Measurements from ENCODE around the gene PTPA. TPM values are rescaled to one million over a fixed set of nuclear protein-coding genes. Genes with fewer than 3 reads are reported as not detected.

PTPA gene
- polyA plus RNA-seq, 1 experiment, result 140 TPM

- DNase-seq (ENCODE audit: low read depth, low spot score), result no peak
- H3K9me3 ChIP-seq (ENCODE audit: control insufficient read depth, insufficient read depth, low read length), result no peaks in the 10 kb centered on the region; the same call in 1 of the 2 replicates
- H3K4me3 ChIP-seq (ENCODE audit: low read depth, low read length), result no peak overlapping the region
- no peak overlapping the region for H3K27ac ChIP-seq (ENCODE audit: low read depth, low read length)
- no peak for TF ChIP-seq CTCF (IDR thresholded peaks at IDR 0.05; ENCODE audit: low read depth, low read length)
- ChIA-PET POLR2A (no interaction called here), CTCF (interaction anchor here (0.8 kb wide), 1 partner anchor 15 kb away, joined by 3 read pairs; no protein-coding TSS in a partner anchor)
- H3K27me3 ChIP-seq (ENCODE audit: control insufficient read depth, insufficient read depth, low read length), result no peaks in the 10 kb centered on the region
Observed at GRCh38 chr9:129097671-129098306, 13.4 kb upstream of the PTPA start.

GRCh38 chr9:129098328-129098727, 12.9 kb upstream of the PTPA start:
- Histone ChIP-seq H3K27me3 (ENCODE audit: control insufficient read depth, insufficient read depth, low read length) (no peaks in the 10 kb centered on the region), H3K27ac (ENCODE audit: low read depth, low read length) (no peak overlapping the region), H3K4me3 (ENCODE audit: low read depth, low read length) (no peak overlapping the region), H3K9me3 (ENCODE audit: control insufficient read depth, insufficient read depth, low read length) (no peaks in the 10 kb centered on the region; the same call in 1 of the 2 replicates)
- ChIA-PET CTCF (no interaction called here), POLR2A (no interaction called here)
- no peak for TF ChIP-seq CTCF (IDR thresholded peaks at IDR 0.05; ENCODE audit: low read depth, low read length)
- no peak for DNase-seq (ENCODE audit: low read depth, low spot score)

GRCh38 chr9:129100383-129101169, 10.6 kb upstream of the PTPA start:
- TF ChIP-seq CTCF (IDR thresholded peaks at IDR 0.05; ENCODE audit: low read depth, low read length), result no peak
- H3K27ac ChIP-seq (ENCODE audit: low read depth, low read length), result no peak overlapping the region
- POLR2A ChIA-PET, result no interaction called here
- DNase-seq (ENCODE audit: low read depth, low spot score), result no peak
- CTCF ChIA-PET, result no interaction called here
- no peak overlapping the region for H3K4me3 ChIP-seq (ENCODE audit: low read depth, low read length)
- H3K27me3 ChIP-seq (ENCODE audit: control insufficient read depth, insufficient read depth, low read length), result no peaks in the 10 kb centered on the region
- H3K9me3 ChIP-seq (ENCODE audit: control insufficient read depth, insufficient read depth, low read length), result no peaks in the 10 kb centered on the region

- no peaks in the 10 kb centered on the region for H3K9me3 ChIP-seq (ENCODE audit: control insufficient read depth, insufficient read depth, low read length)
- no peak for TF ChIP-seq CTCF (IDR thresholded peaks at IDR 0.05; ENCODE audit: low read depth, low read length)
- POLR2A ChIA-PET, result no interaction called here
- H3K27me3 ChIP-seq (ENCODE audit: control insufficient read depth, insufficient read depth, low read length), result no peaks in the 10 kb centered on the region
- H3K27ac ChIP-seq (ENCODE audit: low read depth, low read length), result no peak overlapping the region
- H3K4me3 ChIP-seq (ENCODE audit: low read depth, low read length), result no peak overlapping the region
- no peak for DNase-seq (ENCODE audit: low read depth, low spot score)
- CTCF ChIA-PET, result no interaction called here
Observed at GRCh38 chr9:129101279-129101678, 9.9 kb upstream of the PTPA start.

GRCh38 chr9:129102095-129102525, 9.1 kb upstream of the PTPA start:
- TF ChIP-seq CTCF (IDR thresholded peaks at IDR 0.05; ENCODE audit: low read depth, low read length), result no peak
- DNase-seq (ENCODE audit: low read depth, low spot score), result no peak
- H3K9me3 ChIP-seq (ENCODE audit: control insufficient read depth, insufficient read depth, low read length), result no peaks in the 10 kb centered on the region

More at GRCh38 chr9:129102095-129102525, 9.1 kb upstream of the PTPA start:
- H3K4me3 ChIP-seq (ENCODE audit: low read depth, low read length), result no peak overlapping the region
- ChIA-PET CTCF (no interaction called here), POLR2A (no interaction called here)
- H3K27ac ChIP-seq (ENCODE audit: low read depth, low read length), result no peak overlapping the region
- no peaks in the 10 kb centered on the region for H3K27me3 ChIP-seq (ENCODE audit: control insufficient read depth, insufficient read depth, low read length)
